ENCODE data around the gene BSN.
"Not testable (repeated sequence)": the region's sequence is repeated elsewhere in the genome, so short reads cannot be mapped to it uniquely, and the experiment has no call there.

The BSN gene

GRCh38 chr3:49686769-49687423 lies 132.6 kb downstream of the BSN start:
- intact Hi-C loops (cut with DNase I): not testable (repeated sequence)
- peak in 1 of 10 donors; percentile 86 for DNase-seq

GRCh38 chr3:49687424-49687795 lies 133.1 kb downstream of the BSN start:
- DNase-seq: peak in 1 of 10 donors; percentile 61
- intact Hi-C loops (cut with DNase I): not testable (repeated sequence)

- intact Hi-C loops (cut with DNase I): not testable (repeated sequence)
- DNase-seq: peak in 1 of 10 donors; percentile 77
These were observed 134.2 kb downstream of the BSN start for GRCh38 chr3:49688338-49689045.

- peak; percentile 74 to 96 (median 82) for DNase-seq
- intact Hi-C loops (cut with DNase I): no loop called here
These were observed 135.0 kb downstream of the BSN start, which contains the start of the genes MST1 and RNF123 for GRCh38 chr3:49689046-49689907. Gene MST1 (minus strand): TSS chr3:49689474. CDS start chr3:49688691, 783 bp downstream. Gene RNF123 (plus strand): TSS chr3:49689557. CDS start chr3:49691166, 1,609 bp downstream.

- intact Hi-C loops (cut with DNase I): not testable (repeated sequence)
- peak in 1 of 10 donors; percentile 49 for DNase-seq
These were observed 135.8 kb downstream of the BSN start for GRCh38 chr3:49689908-49690624.

- peak in 1 of 10 donors; percentile 45 for DNase-seq
- intact Hi-C loops (cut with DNase I): not testable (repeated sequence)
These were observed 136.6 kb downstream of the BSN start for GRCh38 chr3:49690856-49691255.

- intact Hi-C loops (cut with DNase I): not testable (repeated sequence)
- DNase-seq: peak in 1 of 10 donors; percentile 43
These were observed 137.2 kb downstream of the BSN start for GRCh38 chr3:49691481-49691880.

GRCh38 chr3:49694409-49695070 lies 140.3 kb downstream of the BSN start:
- DNase-seq: peak in 1 of 10 donors; percentile 18
- intact Hi-C loops (cut with DNase I): not testable (repeated sequence)

- DNase-seq: peak in 1 of 10 donors; percentile 17
- intact Hi-C loops (cut with DNase I): not testable (repeated sequence)
These were observed 141.2 kb downstream of the BSN start for GRCh38 chr3:49695350-49696015.

GRCh38 chr3:49699281-49699979 lies 145.2 kb downstream of the BSN start:
- no peak for DNase-seq
- intact Hi-C loops (cut with DNase I): no loop called here

- intact Hi-C loops (cut with DNase I): loop anchor here (10.0 kb wide), 1 partner anchor 205 kb away; the partner anchor contains the start of gene MST1R
- no peak for DNase-seq
These were observed 145.7 kb downstream of the BSN start for GRCh38 chr3:49700014-49700413.

- intact Hi-C loops (cut with DNase I): loop anchor here (10.0 kb wide), 1 partner anchor 204 kb away; the partner anchor contains the start of gene MST1R
- DNase-seq: no peak
These were observed 146.3 kb downstream of the BSN start for GRCh38 chr3:49700453-49701128.

GRCh38 chr3:49701388-49702077 lies 147.3 kb downstream of the BSN start:
- intact Hi-C loops (cut with DNase I): loop anchor here (10.0 kb wide), 1 partner anchor 203 kb away; the partner anchor contains the start of gene MST1R
- no peak for DNase-seq

GRCh38 chr3:49702672-49703071 lies 148.4 kb downstream of the BSN start:
- intact Hi-C loops (cut with DNase I): loop anchor here (10.0 kb wide), 1 partner anchor 202 kb away; the partner anchor contains the start of gene MST1R
- DNase-seq: no peak

- intact Hi-C loops (cut with DNase I): loop anchor here (10.0 kb wide), 1 partner anchor 201 kb away; the partner anchor contains the start of gene MST1R
These were observed 149.2 kb downstream of the BSN start for GRCh38 chr3:49703443-49703927.

GRCh38 chr3:49703956-49704355 lies 149.7 kb downstream of the BSN start:
- intact Hi-C loops (cut with DNase I): loop anchor here (10.0 kb wide), 1 partner anchor 201 kb away; the partner anchor contains the start of gene MST1R
- no peak for DNase-seq

More at GRCh38 chr3:49703443-49703927, 149.2 kb downstream of the BSN start:
- DNase-seq: peak in 9 of 10 donors; percentile 56 to 96 (median 70)
